ENCODE results near the gene ADAMTS7. TPM values are rescaled to one million over a fixed set of nuclear protein-coding genes. Genes with fewer than 3 reads are reported as not detected.
"Not testable (repeated sequence)": the region's sequence is repeated elsewhere in the genome, so short reads cannot be mapped to it uniquely, and the experiment has no call there.

Gene ADAMTS7
- total and polyA plus RNA-seq, 7 experiments from 2014 or later: 1.5 TPM; not detected in 6

GRCh38 chr15:78752492-78753358 lies 58.5 kb downstream of the ADAMTS7 start:
- H3K27ac Mint-ChIP-seq: no peak overlapping the region
- no peaks in the 10 kb centered on the region for H3K27me3 ChIP-seq (ENCODE audit: control insufficient read depth in 2 of 2, insufficient read depth in 2 of 2, low read length in 2 of 2)
- CTCF ChIA-PET: no interaction called here
- peaks cover 6 to 15% (median 10%) of the 10 kb centered on the region in 7 donors for H3K4me1 Mint-ChIP-seq
- H3K4me3 ChIP-seq (ENCODE audit: low read length): no peak overlapping the region
- no peaks in the 10 kb centered on the region for H3K36me3 ChIP-seq (ENCODE audit: control insufficient read depth in 2 of 3, insufficient read depth in 3 of 3, low read length in 3 of 3)
- no peak for DNase-seq
- H3K36me3 Mint-ChIP-seq: no peaks in the 10 kb centered on the region
- H3K9me3 Mint-ChIP-seq: no peaks in the 10 kb centered on the region
- H3K4me3 Mint-ChIP-seq: no peak overlapping the region
- intact Hi-C loops (cut with micrococcal nuclease): loop anchor here in 1 of 2 donors (5.0 kb wide), 1 partner anchor 445 kb away; no protein-coding TSS in a partner anchor
- H3K27me3 Mint-ChIP-seq: no peaks in the 10 kb centered on the region
- no peak for ATAC-seq
- H3K4me1 ChIP-seq (ENCODE audit: control insufficient read depth in 2 of 2, insufficient read depth in 2 of 2, low read length in 2 of 2): peaks cover 0 to 6% of the 10 kb centered on the region in 2 donors
- no peak overlapping the region for H3K27ac ChIP-seq (ENCODE audit: low read depth, low read length)
- POLR2A ChIA-PET: interaction anchor here (2.2 kb wide), 1 partner anchor 121 kb away, joined by 5 read pairs; the partner anchor contains the start of gene MORF4L1
- no peaks in the 10 kb centered on the region for H3K9me3 ChIP-seq (ENCODE audit: control insufficient read depth in 2 of 3, low read length in 3 of 3)

GRCh38 chr15:78751602-78751979 lies 59.7 kb downstream of the ADAMTS7 start:
- Mint-ChIP-seq H3K9me3 (no peaks in the 10 kb centered on the region), H3K4me1 (peaks cover 4 to 6% (median 5%) of the 10 kb centered on the region in 7 donors), H3K36me3 (no peaks in the 10 kb centered on the region), H3K27me3 (no peaks in the 10 kb centered on the region), H3K27ac (no peak overlapping the region), H3K4me3 (no peak overlapping the region)
- DNase-seq: no peak
- no peaks in the 10 kb centered on the region for H3K27me3 ChIP-seq (ENCODE audit: control insufficient read depth in 2 of 2, insufficient read depth in 2 of 2, low read length in 2 of 2)
- CTCF ChIA-PET: interaction anchor here (1.1 kb wide), 1 partner anchor 113 kb away, joined by 3 read pairs; no protein-coding TSS in a partner anchor
- no peak overlapping the region for H3K27ac ChIP-seq (ENCODE audit: low read depth, low read length)
- ATAC-seq: no peak
- POLR2A ChIA-PET: interaction anchor here (2.2 kb wide), 1 partner anchor 122 kb away, joined by 5 read pairs; the partner anchor contains the start of gene MORF4L1
- no peaks in the 10 kb centered on the region for H3K9me3 ChIP-seq (ENCODE audit: control insufficient read depth in 2 of 3, low read length in 3 of 3)
- intact Hi-C loops (cut with micrococcal nuclease): loop anchor here (1.0 to 5.0 kb wide), 6 partner anchors 42 to 638 kb away; no protein-coding TSS in a partner anchor
- no peak overlapping the region for H3K4me3 ChIP-seq (ENCODE audit: low read length)
- no peaks in the 10 kb centered on the region for H3K36me3 ChIP-seq (ENCODE audit: control insufficient read depth in 2 of 3, insufficient read depth in 3 of 3, low read length in 3 of 3)
- peaks cover 0 to 6% of the 10 kb centered on the region in 2 donors for H3K4me1 ChIP-seq (ENCODE audit: control insufficient read depth in 2 of 2, insufficient read depth in 2 of 2, low read length in 2 of 2)

GRCh38 chr15:78750974-78751601 lies 60.2 kb downstream of the ADAMTS7 start:
- H3K4me3 ChIP-seq (ENCODE audit: low read length); H3K4me1 Mint-ChIP-seq; H3K9me3 Mint-ChIP-seq; H3K36me3 Mint-ChIP-seq; H3K4me1 ChIP-seq (ENCODE audit: control insufficient read depth in 2 of 2, insufficient read depth in 2 of 2, low read length in 2 of 2); H3K27me3 ChIP-seq (ENCODE audit: control insufficient read depth in 2 of 2, insufficient read depth in 2 of 2, low read length in 2 of 2); H3K36me3 ChIP-seq (ENCODE audit: control insufficient read depth in 2 of 3, insufficient read depth in 3 of 3, low read length in 3 of 3); H3K27ac ChIP-seq (ENCODE audit: low read depth, low read length); H3K9me3 ChIP-seq (ENCODE audit: control insufficient read depth in 2 of 3, low read length in 3 of 3); H3K27me3 Mint-ChIP-seq: not testable (repeated sequence)
- POLR2A ChIA-PET: interaction anchor here (2.2 kb wide), 1 partner anchor 122 kb away, joined by 5 read pairs; the partner anchor contains the start of gene MORF4L1
- ATAC-seq (peak; percentile 100), DNase-seq (peak; percentile 84 to 95 (median 91))
- intact Hi-C loops (cut with micrococcal nuclease): loop anchor here (1.0 to 5.0 kb wide), 6 partner anchors 42 to 638 kb away; no protein-coding TSS in a partner anchor
- CTCF ChIA-PET: interaction anchor here (1.1 kb wide), 1 partner anchor 113 kb away, joined by 3 read pairs; no protein-coding TSS in a partner anchor
- Mint-ChIP-seq H3K27ac (peak overlapping the region in 3 of 9 donors; percentile 22 to 43 (median 31)), H3K4me3 (peak overlapping the region in 9 of 10 donors; percentile 45 to 76 (median 60))

GRCh38 chr15:78750566-78750965 lies 60.7 kb downstream of the ADAMTS7 start:
- peaks cover 0 to 6% of the 10 kb centered on the region in 2 donors for H3K4me1 ChIP-seq (ENCODE audit: control insufficient read depth in 2 of 2, insufficient read depth in 2 of 2, low read length in 2 of 2)
- ATAC-seq (no peak), DNase-seq (no peak)
- H3K36me3 ChIP-seq (ENCODE audit: control insufficient read depth in 2 of 3, insufficient read depth in 3 of 3, low read length in 3 of 3): no peaks in the 10 kb centered on the region
- H3K9me3 ChIP-seq (ENCODE audit: control insufficient read depth in 2 of 3, low read length in 3 of 3): no peaks in the 10 kb centered on the region
- Mint-ChIP-seq H3K9me3 (no peaks in the 10 kb centered on the region), H3K4me1 (peaks cover 4 to 6% (median 5%) of the 10 kb centered on the region in 7 donors), H3K27ac (peak overlapping the region in 2 of 9 donors; percentile 22 to 43), H3K4me3 (peak overlapping the region; percentile 29 to 76 (median 58)), H3K27me3 (no peaks in the 10 kb centered on the region), H3K36me3 (no peaks in the 10 kb centered on the region)
- ChIA-PET POLR2A (interaction anchor here (2.2 kb wide), 1 partner anchor 123 kb away, joined by 5 read pairs; the partner anchor contains the start of gene MORF4L1), CTCF (interaction anchor here (1.1 kb wide), 1 partner anchor 112 kb away, joined by 3 read pairs; no protein-coding TSS in a partner anchor)
- H3K4me3 ChIP-seq (ENCODE audit: low read length): no peak overlapping the region
- no peaks in the 10 kb centered on the region for H3K27me3 ChIP-seq (ENCODE audit: control insufficient read depth in 2 of 2, insufficient read depth in 2 of 2, low read length in 2 of 2)
- intact Hi-C loops (cut with micrococcal nuclease): loop anchor here in 1 of 2 donors (5.0 kb wide), 1 partner anchor 443 kb away; no protein-coding TSS in a partner anchor
- no peak overlapping the region for H3K27ac ChIP-seq (ENCODE audit: low read depth, low read length)

GRCh38 chr15:78749831-78750230 lies 61.4 kb downstream of the ADAMTS7 start:
- DNase-seq: no peak
- Mint-ChIP-seq H3K36me3 (no peaks in the 10 kb centered on the region), H3K27me3 (no peaks in the 10 kb centered on the region)

GRCh38 chr15:78747877-78748276 lies 63.4 kb downstream of the ADAMTS7 start:
- ATAC-seq; H3K36me3 ChIP-seq (ENCODE audit: control insufficient read depth in 2 of 3, insufficient read depth in 3 of 3, low read length in 3 of 3); H3K4me3 ChIP-seq (ENCODE audit: low read length); H3K27me3 ChIP-seq (ENCODE audit: control insufficient read depth in 2 of 2, insufficient read depth in 2 of 2, low read length in 2 of 2); H3K9me3 ChIP-seq (ENCODE audit: control insufficient read depth in 2 of 3, low read length in 3 of 3); H3K27ac Mint-ChIP-seq; CTCF ChIA-PET; H3K4me1 Mint-ChIP-seq; H3K4me3 Mint-ChIP-seq; POLR2A ChIA-PET; H3K27me3 Mint-ChIP-seq; H3K27ac ChIP-seq (ENCODE audit: low read depth, low read length); H3K4me1 ChIP-seq (ENCODE audit: control insufficient read depth in 2 of 2, insufficient read depth in 2 of 2, low read length in 2 of 2); H3K36me3 Mint-ChIP-seq; H3K9me3 Mint-ChIP-seq; intact Hi-C loops (cut with micrococcal nuclease): not testable (repeated sequence)
- peak in 1 of 9 donors; percentile 3 for DNase-seq

More at GRCh38 chr15:78749831-78750230, 61.4 kb downstream of the ADAMTS7 start:
- ChIA-PET POLR2A (no interaction called here), CTCF (no interaction called here)
- H3K36me3 ChIP-seq (ENCODE audit: control insufficient read depth in 2 of 3, insufficient read depth in 3 of 3, low read length in 3 of 3): no peaks in the 10 kb centered on the region
- H3K4me1 ChIP-seq (ENCODE audit: control insufficient read depth in 2 of 2, insufficient read depth in 2 of 2, low read length in 2 of 2): peaks cover 0 to 6% of the 10 kb centered on the region in 2 donors
- H3K9me3 ChIP-seq (ENCODE audit: control insufficient read depth in 2 of 3, low read length in 3 of 3): no peaks in the 10 kb centered on the region
- no peak overlapping the region for H3K27ac ChIP-seq (ENCODE audit: low read depth, low read length)
- no peak overlapping the region for H3K4me3 ChIP-seq (ENCODE audit: low read length)
- intact Hi-C loops (cut with micrococcal nuclease): loop anchor here in 1 of 2 donors (5.0 kb wide), 1 partner anchor 443 kb away; no protein-coding TSS in a partner anchor
- ATAC-seq: no peak
- Mint-ChIP-seq H3K4me3 (no peak overlapping the region), H3K27ac (no peak overlapping the region), H3K9me3 (no peaks in the 10 kb centered on the region), H3K4me1 (peaks cover 4 to 6% (median 5%) of the 10 kb centered on the region in 7 donors)
- H3K27me3 ChIP-seq (ENCODE audit: control insufficient read depth in 2 of 2, insufficient read depth in 2 of 2, low read length in 2 of 2): no peaks in the 10 kb centered on the region

Measured in naive thymus-derived CD4-positive, alpha-beta T cell (primary cell).